A549 (cell line): Measurements from ENCODE around the gene PLD6. TPM values are rescaled to one million over a fixed set of nuclear protein-coding genes. Genes with fewer than 3 reads are reported as not detected.

Source experiments
- ATAC-seq, 2 experiments: fragments of 200-7000 bp in 1 of 2; fragments of >200 bp in 1 of 2; cut with Nextera tagmentation in 1 of 2; cut with Tn5 transposase in 1 of 2; 3 replicates each; pipeline versions ENCODE4 v1.8.0 to v1.9.1; 2018 to 2020; ENCODE audit warnings: mild to moderate bottlenecking in 1 of 2, moderate library complexity in 1 of 2
- CTCF ChIA-PET: fragments of 300-600 bp; sonication (Branson Sonifier 250); formaldehyde crosslinking; extraction: SDS; loops from one replicate; lab custom pipeline; 2021; ENCODE audit warnings: antibody characterized with exemption, inconsistent platforms; lab: Yijun Ruan, JAX
- POLR2A ChIA-PET: fragments of 350-600 bp; formaldehyde crosslinking; extraction: SDS; loops from one replicate; lab custom pipeline; 2021; ENCODE audit warnings: antibody characterized with exemption, inconsistent platforms; lab: Yijun Ruan, JAX
- DNase-seq, 2 experiments: peaks; one replicate each; pipeline versions ENCODE4 v3.0.0 to v3.0.0-alpha.2; 2011 to 2016; ENCODE audit warnings: low read depth in 1 of 2, low spot score in 1 of 2
- FAIRE-seq: peaks from 2 replicates; lab custom pipeline; 2011; peaks lifted over from hg19 to GRCh38; lab: Jason Lieb, UNC
- H3K27ac ChIP-seq, 2 experiments: fragments of >200 bp; sonication (Bioruptor Twin); formaldehyde crosslinking; 3 replicates each; pipeline ENCODE4 v1.5.1; 2016 to 2017
- H3K4me1 ChIP-seq: fragments of >200 bp; sonication (Bioruptor Twin); formaldehyde crosslinking; 3 replicates; pipeline ENCODE4 v1.6.1; 2016
- H3K4me2 ChIP-seq: fragments of >200 bp; sonication (Bioruptor Twin); formaldehyde crosslinking; 3 replicates; pipeline ENCODE4 v1.6.1; 2016
- H3K4me3 ChIP-seq: fragments of >200 bp; sonication (Bioruptor Twin); formaldehyde crosslinking; 3 replicates; pipeline ENCODE4 v1.5.1; 2016
- H3K9me3 ChIP-seq: fragments of >200 bp; sonication (Bioruptor Twin); formaldehyde crosslinking; 3 replicates; pipeline ENCODE4 v1.6.1; 2016
- BHLHE40 ChIP-seq: IDR thresholded peaks from 2 replicates; pipeline ENCODE4 v1.6.1; 2012; ENCODE audit warnings: low read depth, low read length, inconsistent platforms
- CBX2 ChIP-seq: fragments of 200-600 bp; sonication (generic); IDR thresholded peaks from 2 replicates; pipeline ENCODE4 v1.6.1; 2016; ENCODE audit warnings: low read depth, mild to moderate bottlenecking, borderline replicate concordance
- CBX8 ChIP-seq: fragments of 200-600 bp; sonication (generic); IDR thresholded peaks from 2 replicates; pipeline ENCODE4 v1.6.1; 2016
- CEBPB ChIP-seq, 2 experiments: fragments of >200 bp in 1 of 2; sonication (Bioruptor Twin) in 1 of 2; formaldehyde crosslinking in 1 of 2; IDR thresholded peaks; 2 replicates each; pipeline ENCODE4 v1.6.1; 2012 to 2016
- CHD4 ChIP-seq: fragments of 200-600 bp; sonication (generic); IDR thresholded peaks from 2 replicates; pipeline ENCODE4 v1.6.1; 2016; ENCODE audit warnings: antibody characterized with exemption, mild to moderate bottlenecking, borderline replicate concordance
- EHF ChIP-seq: fragments of 250-450 bp; sonication (Bioruptor Pico); IDR thresholded peaks from 2 replicates; pipeline ENCODE4 v1.5.0; 2020; ENCODE audit warnings: mild to moderate bottlenecking
- EP300 ChIP-seq, 2 experiments: fragments of >200 bp; sonication (Bioruptor Twin); formaldehyde crosslinking; IDR thresholded peaks; 2 replicates in 1 of 2; 3 replicates in 1 of 2; pipeline ENCODE4 v1.6.1; 2016 to 2017
- HDAC2 ChIP-seq: fragments of 200-600 bp; sonication (generic); IDR thresholded peaks from 2 replicates; pipeline ENCODE4 v1.6.1; 2016
- HOXB13 ChIP-seq: fragments of 250-450 bp; sonication (Bioruptor Pico); IDR thresholded peaks from 2 replicates; pipeline ENCODE4 v1.5.0; 2020; ENCODE audit warnings: low read depth, mild to moderate bottlenecking, moderate library complexity
- MAX ChIP-seq: IDR thresholded peaks from 2 replicates; pipeline ENCODE4 v1.6.1; 2012
- NPAS2 ChIP-seq: fragments of 250-450 bp; sonication (Bioruptor Pico); IDR thresholded peaks from 2 replicates; pipeline ENCODE4 v1.8.0; 2022; ENCODE audit warnings: mild to moderate bottlenecking, moderate library complexity, borderline replicate concordance
- NR3C1 ChIP-seq: fragments of >200 bp; sonication (Bioruptor Twin); formaldehyde crosslinking; IDR thresholded peaks from 3 replicates; pipeline ENCODE4 v1.6.1; 2017
- PHF8 ChIP-seq: fragments of 200-600 bp; sonication (generic); IDR thresholded peaks from 2 replicates; pipeline ENCODE4 v1.6.1; 2016; ENCODE audit warnings: low read depth, mild to moderate bottlenecking, antibody characterized with exemption, moderate library complexity, borderline replicate concordance
- POLR2AphosphoS2 ChIP-seq: conservative IDR thresholded peaks from 2 replicates; pipeline ENCODE4 v1.6.1; 2012; ENCODE audit warnings: low read length, improper control_type of control experiment, inconsistent platforms
- RCOR1 ChIP-seq: fragments of 150-350 bp; IDR thresholded peaks from 2 replicates; pipeline ENCODE4 v1.6.1; 2014; ENCODE audit warnings: antibody characterized with exemption, low read length, low read depth
- RNF2 ChIP-seq: fragments of 200-600 bp; sonication (generic); IDR thresholded peaks from 2 replicates; pipeline ENCODE4 v1.6.1; 2016; ENCODE audit warnings: low read depth, mild to moderate bottlenecking, antibody characterized with exemption, moderate library complexity, borderline replicate concordance
- TFCP2L1 ChIP-seq: fragments of 250-450 bp; sonication (Bioruptor Pico); IDR thresholded peaks from 2 replicates; pipeline ENCODE4 v1.5.0; 2021; ENCODE audit warnings: mild to moderate bottlenecking
- ZC3H11A ChIP-seq: fragments of 450-650 bp; IDR thresholded peaks from 2 replicates; pipeline ENCODE4 v1.6.1; 2014; ENCODE audit warnings: antibody characterized with exemption, mild to moderate bottlenecking
- ZFP36 ChIP-seq: fragments of 450-650 bp; IDR thresholded peaks from 2 replicates; pipeline ENCODE4 v1.6.1; 2014; ENCODE audit warnings: borderline replicate concordance; ENCODE audit not compliant: partially characterized antibody
- ZNF302 ChIP-seq: fragments of 250-450 bp; sonication (Bioruptor Pico); IDR thresholded peaks from 2 replicates; pipeline ENCODE4 v1.9.0; 2021; ENCODE audit warnings: inconsistent platforms, mild to moderate bottlenecking, moderate library complexity
- WGBS: methylation state at CpG from one replicate; pipeline ENCODE4 v1.1.6; 2017; ENCODE audit errors: missing lambda C conversion rate; 5-methylcytosine and 5-hydroxymethylcytosine counted together
- polyA plus RNA-seq, 4 experiments: library from polyadenylated mRNA; depleted of rRNA in 3 of 4; stranded (reverse); fragments of >200 nt; fragmentation: RNase III in 1 of 4; extraction: RNeasy Plus Mini Kit Qiagen cat#74134 plus additional on column Dnase treatment in 1 of 4; gene quantifications; 2 replicates in 3 of 4; 3 replicates in 1 of 4; pipeline ENCODE4 v1.2.3, GENCODE V29; 2011 to 2017
- TF ChIP-seq, protein P1 (sequence below): fragments of 150-350 bp; IDR thresholded peaks from 2 replicates; pipeline ENCODE4 v1.6.1; 2014; ENCODE audit warnings: low read depth, mild to moderate bottlenecking, low read length

PLD6 gene
- polyA plus RNA-seq, 2 of the 4 experiments (the other 2 are of a cell fraction): 5.6 to 5.7 TPM

DNA sequence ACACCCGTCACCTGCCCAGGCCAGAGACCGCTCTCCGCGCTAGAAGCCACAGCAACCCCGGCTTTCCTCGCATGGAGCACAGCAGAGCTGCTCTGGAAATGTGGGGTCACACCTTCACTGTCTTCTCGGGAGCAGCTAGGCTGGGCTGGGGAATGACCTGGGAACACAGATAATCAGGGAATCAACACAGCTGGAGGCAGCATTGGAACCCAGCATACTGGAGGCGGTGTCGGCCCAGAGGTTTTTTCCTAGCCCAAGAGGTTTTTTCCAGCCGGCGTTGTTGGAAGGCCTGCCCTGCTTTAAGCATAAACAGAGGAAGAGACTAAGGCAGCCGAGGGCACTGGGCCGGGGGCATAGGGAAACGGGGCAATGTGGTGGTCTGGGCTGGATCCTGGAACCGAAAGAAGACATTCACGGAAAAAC, 791 bp upstream of the PLD6 start (continued):
- TF ChIP-seq, protein P1, sequence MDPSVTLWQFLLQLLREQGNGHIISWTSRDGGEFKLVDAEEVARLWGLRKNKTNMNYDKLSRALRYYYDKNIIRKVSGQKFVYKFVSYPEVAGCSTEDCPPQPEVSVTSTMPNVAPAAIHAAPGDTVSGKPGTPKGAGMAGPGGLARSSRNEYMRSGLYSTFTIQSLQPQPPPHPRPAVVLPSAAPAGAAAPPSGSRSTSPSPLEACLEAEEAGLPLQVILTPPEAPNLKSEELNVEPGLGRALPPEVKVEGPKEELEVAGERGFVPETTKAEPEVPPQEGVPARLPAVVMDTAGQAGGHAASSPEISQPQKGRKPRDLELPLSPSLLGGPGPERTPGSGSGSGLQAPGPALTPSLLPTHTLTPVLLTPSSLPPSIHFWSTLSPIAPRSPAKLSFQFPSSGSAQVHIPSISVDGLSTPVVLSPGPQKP: no peak
- TF ChIP-seq ZFP36: no peak
- TF ChIP-seq NR3C1: no peak
- TF ChIP-seq RCOR1: no peak
- TF ChIP-seq EHF (CRISPR knock-in tag): no peak
- no peak for TF ChIP-seq TFCP2L1

- Histone ChIP-seq H3K4me2 (peak overlapping the region; percentile 99), H3K9me3 (no peaks in the 10 kb centered on the region), H3K27ac (peak overlapping the region; percentile 84 to 89), H3K4me3 (peak overlapping the region; percentile 78), H3K4me1 (peaks cover 19% of the 10 kb centered on the region)
- POLR2A ChIA-PET: interaction anchor here (1.4 kb wide), 1 partner anchor 14 kb away, joined by 3 read pairs; no protein-coding TSS in a partner anchor
- 2% methylated on average over 41 of the region's 70 CpGs for WGBS
- CTCF ChIA-PET: interaction anchor here (0.6 to 2.0 kb wide), 5 partner anchors 13 to 429 kb away, joined by 3 to 5 read pairs (median 3); no protein-coding TSS in a partner anchor
- FAIRE-seq: no peak
- no peak for TF ChIP-seq ZC3H11A
- TF ChIP-seq EP300 (IDR thresholded peaks at IDR 0.05): no peak
- TF ChIP-seq PHF8: peak; percentile 91; the same call in 1 of the 2 replicates
- TF ChIP-seq RNF2: 0 out of 2 replicates have a peak, but pooled peaks have one; percentile 80
- TF ChIP-seq CHD4: no peak
- peak; percentile 39; the same call in 1 of the 2 replicates for TF ChIP-seq HOXB13 (CRISPR knock-in tag)
- DNase-seq: peak; percentile 65 to 76
- ATAC-seq: peak; percentile 44 to 75
These were observed 587 bp downstream of the PLD6 start for GRCh38 chr17:17205368-17206123.

DNA sequence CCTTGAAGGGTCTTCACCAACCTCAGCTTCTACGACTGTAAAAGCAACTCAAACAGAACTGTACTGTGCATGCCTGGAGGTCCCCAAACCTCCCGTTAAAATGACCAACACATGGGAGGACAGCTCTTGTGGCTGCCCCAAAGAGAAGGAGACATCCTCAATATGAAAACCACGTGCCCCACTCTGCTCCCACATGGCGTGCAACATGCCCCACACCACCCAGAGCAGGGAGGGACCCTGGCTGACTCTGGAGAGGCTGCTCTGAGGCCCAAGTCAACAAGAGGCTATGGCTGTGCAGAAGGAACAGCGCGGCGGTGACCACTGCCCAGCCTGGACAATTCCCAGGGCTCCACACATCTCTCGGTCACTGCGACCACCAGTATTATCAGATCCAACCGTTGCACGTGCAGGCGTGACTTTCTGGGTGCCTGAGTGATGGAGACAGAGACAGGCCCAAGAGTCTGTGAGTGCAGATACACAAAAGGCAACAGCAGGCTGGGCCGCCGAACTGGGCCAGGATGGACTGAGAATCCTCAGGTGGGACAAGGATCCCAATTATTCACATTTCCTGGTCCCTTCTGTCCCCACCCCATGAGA, 1.4 kb downstream of the PLD6 start:
- 92% methylated on average over 14 of the region's 14 CpGs for WGBS
- peaks cover 19% of the 10 kb centered on the region for H3K4me1 ChIP-seq
- TF ChIP-seq CEBPB (IDR thresholded peaks at IDR 0.05): no peak
- TF ChIP-seq HDAC2: no peak
- no peak for TF ChIP-seq NR3C1
- no peak for TF ChIP-seq MAX
- no peak for TF ChIP-seq NPAS2 (CRISPR knock-in tag)
- no peak for TF ChIP-seq POLR2AphosphoS2
- no peak for TF ChIP-seq CBX2
- TF ChIP-seq BHLHE40: no peak
- TF ChIP-seq EP300 (IDR thresholded peaks at IDR 0.05): no peak
- TF ChIP-seq RCOR1: no peak
- no peak for TF ChIP-seq CBX8
- TF ChIP-seq ZNF302 (CRISPR knock-in tag): no peak
- FAIRE-seq (no peak), ATAC-seq (peak in 1 of 2 experiments; percentile 1; a peak in 1 of 6 replicates), DNase-seq (no peak)
- H3K4me3 ChIP-seq: peak overlapping the region; percentile 78
- peak overlapping the region; percentile 84 to 89 for H3K27ac ChIP-seq
- POLR2A ChIA-PET: interaction anchor here (1.4 kb wide), 1 partner anchor 13 kb away, joined by 3 read pairs; no protein-coding TSS in a partner anchor
- CTCF ChIA-PET: interaction anchor here (1.0 to 1.5 kb wide), 3 partner anchors 25 to 163 kb away, joined by 3 to 4 read pairs (median 3); no protein-coding TSS in a partner anchor
- H3K4me2 ChIP-seq: peak overlapping the region; percentile 99
- H3K9me3 ChIP-seq: no peaks in the 10 kb centered on the region
